Upper lobe of right lung (tissue), 1 donor: ENCODE data around the gene CTR9. TPM values are rescaled to one million over a fixed set of nuclear protein-coding genes. Genes with fewer than 3 reads are reported as not detected.

Source experiments
- ATAC-seq: fragments of 200-7000 bp; cut with Tn5 transposase; one replicate; pipeline ENCODE4 v1.9.1; 2020; ENCODE audit warnings: mild to moderate bottlenecking, moderate library complexity
- DNase-seq: peaks from one replicate; pipeline ENCODE4 v3.0.0-alpha.2; 2020
- H3K27ac ChIP-seq: fragments of 200-600 bp; one replicate; pipeline ENCODE4 v1.8.0; 2022
- H3K27me3 ChIP-seq: fragments of 200-600 bp; one replicate; pipeline ENCODE4 v1.8.0; 2022; ENCODE audit warnings: mild to moderate bottlenecking
- H3K36me3 ChIP-seq: fragments of 200-600 bp; one replicate; pipeline ENCODE4 v1.8.0; 2022
- H3K4me1 ChIP-seq: fragments of 200-600 bp; one replicate; pipeline ENCODE4 v1.8.0; 2022
- H3K4me3 ChIP-seq: fragments of 200-600 bp; one replicate; pipeline ENCODE4 v1.8.0; 2022; ENCODE audit warnings: mild to moderate bottlenecking
- H3K9me3 ChIP-seq: fragments of 200-600 bp; one replicate; pipeline ENCODE4 v1.8.0; 2022
- CTCF ChIP-seq: fragments of 200-600 bp; IDR thresholded peaks from one replicate; pipeline ENCODE4 v1.8.0; 2022; ENCODE audit warnings: antibody characterized with exemption
- intact Hi-C: fragments of 100-400 bp; cut with DNase I; formaldehyde crosslinking; loops from one replicate; pipeline ENCODE4 v1.11.0; 2022
- total RNA-seq: library from RNA; stranded (reverse); fragmentation: NEBNext Ultra II Directional; extraction: Animal tissue kit (Norgen Biotek cat#: 25700); gene quantifications from one replicate; pipeline ENCODE4 v1.2.1, GENCODE V29; 2021
- donor health status: DM: no; HTN: yes; CAD: no; lungs with severe emphysema.

CTR9 gene
- total RNA-seq, 1 donor from 2014 or later: 31.3 TPM

GRCh38 chr11:10744206-10744605 is 6.8 kb upstream of the CTR9 start:
- H3K36me3 ChIP-seq: no peaks in the 10 kb centered on the region
- no peaks in the 10 kb centered on the region for H3K4me1 ChIP-seq
- no peaks in the 10 kb centered on the region for H3K9me3 ChIP-seq
- intact Hi-C loops: no loop called here
- no peak overlapping the region for H3K27ac ChIP-seq
- H3K27me3 ChIP-seq: no peaks in the 10 kb centered on the region
- no peak for TF ChIP-seq CTCF
- no peak for DNase-seq
- no peak for ATAC-seq
- no peak overlapping the region for H3K4me3 ChIP-seq

GRCh38 chr11:10746871-10747270 is 4.2 kb upstream of the CTR9 start:
- no peaks in the 10 kb centered on the region for H3K36me3 ChIP-seq
- no peak overlapping the region for H3K4me3 ChIP-seq
- ATAC-seq: no peak
- no peaks in the 10 kb centered on the region for H3K27me3 ChIP-seq
- H3K9me3 ChIP-seq: no peaks in the 10 kb centered on the region
- no peak overlapping the region for H3K27ac ChIP-seq
- TF ChIP-seq CTCF: no peak
- peaks cover 2% of the 10 kb centered on the region for H3K4me1 ChIP-seq
- DNase-seq: no peak
- intact Hi-C loops: no loop called here

- H3K4me1 ChIP-seq: peaks cover 10% of the 10 kb centered on the region
- H3K36me3 ChIP-seq: no peaks in the 10 kb centered on the region
- no peak overlapping the region for H3K27ac ChIP-seq
- no peak overlapping the region for H3K4me3 ChIP-seq
- no peak for TF ChIP-seq CTCF
- no peaks in the 10 kb centered on the region for H3K27me3 ChIP-seq
- intact Hi-C loops: no loop called here
- no peak for DNase-seq
- no peak for ATAC-seq
- no peaks in the 10 kb centered on the region for H3K9me3 ChIP-seq
These were observed 3.3 kb upstream of the CTR9 start for GRCh38 chr11:10747733-10748132.

GRCh38 chr11:10749476-10749875 is 1.6 kb upstream of the CTR9 start:
- DNase-seq (no peak), ATAC-seq (no peak)
- Histone ChIP-seq H3K36me3 (peaks cover 5% of the 10 kb centered on the region), H3K27ac (no peak overlapping the region), H3K4me3 (no peak overlapping the region), H3K4me1 (peaks cover 10% of the 10 kb centered on the region), H3K27me3 (no peaks in the 10 kb centered on the region), H3K9me3 (no peaks in the 10 kb centered on the region)
- no peak for TF ChIP-seq CTCF
- intact Hi-C loops: no loop called here

- H3K4me1 ChIP-seq: peaks cover 10% of the 10 kb centered on the region
- H3K4me3 ChIP-seq: peak overlapping the region; percentile 71
- peak overlapping the region; percentile 89 for H3K27ac ChIP-seq
- DNase-seq: no peak
- ATAC-seq: peak; percentile 17
- no peaks in the 10 kb centered on the region for H3K27me3 ChIP-seq
- intact Hi-C loops: no loop called here
- H3K36me3 ChIP-seq: peaks cover 5% of the 10 kb centered on the region
- H3K9me3 ChIP-seq: no peaks in the 10 kb centered on the region
- TF ChIP-seq CTCF: no peak
These were observed 515 bp downstream of the CTR9 start for GRCh38 chr11:10751581-10751940.

GRCh38 chr11:10752061-10752460 is 1.0 kb downstream of the CTR9 start:
- Histone ChIP-seq H3K36me3 (peaks cover 5% of the 10 kb centered on the region), H3K4me3 (peak overlapping the region; percentile 71), H3K27ac (peak overlapping the region; percentile 89), H3K9me3 (no peaks in the 10 kb centered on the region), H3K4me1 (peaks cover 10% of the 10 kb centered on the region), H3K27me3 (no peaks in the 10 kb centered on the region)
- no peak for DNase-seq
- ATAC-seq: no peak
- no peak for TF ChIP-seq CTCF
- intact Hi-C loops: no loop called here
